Measurements from ENCODE around the gene AP3B2.

- TF ChIP-seq POLR2A (IDR thresholded peaks at IDR 0.05) (no peak), CTCF (IDR thresholded peaks at IDR 0.05) (no peak)
Observed at GRCh38 chr15:82653483-82654168, 56.0 kb downstream of the AP3B2 start.
